Muscle of leg (tissue), 11 donors: ENCODE results near the gene PPP4R1. TPM values are rescaled to one million over a fixed set of nuclear protein-coding genes. Genes with fewer than 3 reads are reported as not detected.

Experiments
- DNase-seq: peaks from one replicate; pipeline ENCODE4 v3.0.0; 2013
- H3K27ac ChIP-seq: one replicate; pipeline ENCODE4 v1.5.1; 2013; ENCODE audit warnings: mild to moderate bottlenecking, low read length, control low read depth
- H3K27me3 ChIP-seq: one replicate; pipeline ENCODE4 v1.6.1; 2013; ENCODE audit warnings: low read length; ENCODE audit not compliant: control insufficient read depth, insufficient read depth
- H3K36me3 ChIP-seq: one replicate; pipeline ENCODE4 v1.6.1; 2013; ENCODE audit warnings: low read length; ENCODE audit not compliant: control insufficient read depth, insufficient read depth
- H3K4me1 ChIP-seq: one replicate; pipeline ENCODE4 v1.6.1; 2013; ENCODE audit warnings: low read length; ENCODE audit not compliant: control insufficient read depth, insufficient read depth
- H3K4me3 ChIP-seq: one replicate; pipeline ENCODE4 v1.5.1; 2013; ENCODE audit warnings: low read length, control low read depth
- H3K9me3 ChIP-seq: replicated peaks from 2 replicates; pipeline ENCODE4 v1.6.1; 2013; ENCODE audit warnings: low read depth, low read length; ENCODE audit not compliant: control insufficient read depth
- WGBS: methylation state at CpG from one replicate; pipeline ENCODE4 v1.1.5; 2013; ENCODE audit warnings: missing lambda C conversion rate; ENCODE audit not compliant: insufficient coverage; 5-methylcytosine and 5-hydroxymethylcytosine counted together
- polyA plus RNA-seq, 8 donors: library from polyadenylated mRNA; unstranded; fragments of 120-200 nt; gene quantifications; one replicate each; pipeline versions ENCODE4 v1.2.1 to v1.2.3, GENCODE V29; 2013; ENCODE audit warnings: inconsistent platforms in 1 of 8, low replicate concordance in 1 of 8; ENCODE audit not compliant: insufficient read length in 8 of 8, insufficient read depth in 1 of 8
- total RNA-seq: library from RNA; stranded (reverse); fragments of 120-200 nt; gene quantifications from one replicate; pipeline ENCODE4 v1.2.4, GENCODE V29; 2013

Gene PPP4R1
- total and polyA plus RNA-seq, 9 donors = 53.1 to 80.7 (median 55.6) TPM

DNA sequence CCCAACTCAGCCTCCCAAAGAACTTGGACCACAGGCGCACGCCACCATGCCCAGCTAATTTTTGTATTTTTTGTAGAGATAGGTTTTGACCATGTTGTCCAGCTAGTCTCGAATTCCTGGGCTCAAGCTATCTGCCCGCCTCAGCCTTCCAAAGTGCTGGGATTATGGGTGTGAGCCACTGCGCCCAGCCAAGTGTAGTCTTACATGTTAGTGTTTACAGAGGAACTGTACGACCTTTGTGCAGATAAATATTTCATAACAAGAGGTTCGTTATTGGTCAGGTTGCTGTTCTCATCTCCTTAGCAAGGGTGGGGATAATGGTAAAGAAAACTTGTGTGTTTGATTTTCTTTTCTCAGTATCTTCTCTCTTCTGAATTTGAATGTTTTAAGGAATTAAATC, 92.6 kb downstream of the PPP4R1 start:
- Histone ChIP-seq H3K4me3 (no peak overlapping the region), H3K27me3 (no peaks in the 10 kb centered on the region), H3K27ac (no peak overlapping the region), H3K4me1 (no peaks in the 10 kb centered on the region), H3K36me3 (peaks cover 31% of the 10 kb centered on the region), H3K9me3 (no peaks in the 10 kb centered on the region)
- WGBS = 100% methylated on average over 2 of the region's 7 CpGs
- DNase-seq = no peak

GRCh38 chr18:9520666-9521065, 93.7 kb downstream of the PPP4R1 start:
- WGBS = no CpG with 5 or more reads among the region's 3 CpGs
- Histone ChIP-seq H3K27ac (no peak overlapping the region), H3K4me1 (no peaks in the 10 kb centered on the region), H3K9me3 (no peaks in the 10 kb centered on the region), H3K4me3 (no peak overlapping the region), H3K27me3 (no peaks in the 10 kb centered on the region), H3K36me3 (peaks cover 22% of the 10 kb centered on the region)
- peak; percentile 57 for DNase-seq

DNA sequence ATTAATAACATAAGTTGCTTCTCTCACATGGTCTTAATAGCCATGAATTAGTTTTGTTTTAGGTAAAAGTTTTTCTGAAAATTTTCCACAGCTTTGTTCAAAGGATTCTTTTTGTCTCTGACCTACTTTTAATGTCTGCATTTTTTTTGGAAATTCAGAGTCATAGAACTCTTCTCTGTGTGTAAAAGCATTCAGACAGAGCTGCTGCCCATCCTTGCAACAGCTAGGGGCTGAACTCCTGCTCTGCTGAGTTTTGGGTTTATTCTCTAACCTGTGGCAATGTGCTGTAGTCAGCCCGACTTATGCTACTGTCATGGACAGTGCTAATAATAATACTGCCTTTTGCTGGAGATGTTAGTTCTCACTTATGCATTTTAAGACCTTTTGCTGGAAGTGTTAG, 95.0 kb downstream of the PPP4R1 start:
- no peaks in the 10 kb centered on the region for H3K27me3 ChIP-seq
- no peak overlapping the region for H3K4me3 ChIP-seq
- DNase-seq = peak; percentile 75
- WGBS = no CpG with 5 or more reads among the region's 1 CpG
- H3K4me1 ChIP-seq = no peaks in the 10 kb centered on the region
- no peaks in the 10 kb centered on the region for H3K9me3 ChIP-seq
- peaks cover 16% of the 10 kb centered on the region for H3K36me3 ChIP-seq
- H3K27ac ChIP-seq = no peak overlapping the region

DNA sequence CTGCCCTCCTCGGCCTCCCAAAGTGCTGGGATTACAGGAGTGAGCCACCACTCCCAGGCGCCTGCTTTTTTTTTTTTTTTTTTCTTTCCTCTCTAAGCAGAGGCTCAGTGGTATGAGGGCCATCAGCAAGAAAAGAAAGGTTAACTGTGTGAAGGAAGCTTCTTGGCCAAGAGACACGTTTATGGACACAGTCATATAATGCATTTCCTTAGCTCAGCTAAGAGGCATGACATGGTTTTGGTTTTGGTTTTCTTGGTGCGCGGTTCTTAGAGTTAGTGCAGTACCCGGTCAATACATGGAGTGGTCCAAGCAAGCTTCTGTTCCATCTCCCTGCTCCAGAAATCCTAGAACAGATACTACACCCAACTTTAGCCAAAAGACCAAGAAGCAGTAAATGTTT, 96.5 kb downstream of the PPP4R1 start:
- no CpG with 5 or more reads among the region's 6 CpGs for WGBS
- Histone ChIP-seq H3K4me3 (no peak overlapping the region), H3K27ac (no peak overlapping the region), H3K9me3 (no peaks in the 10 kb centered on the region), H3K27me3 (no peaks in the 10 kb centered on the region), H3K36me3 (peaks cover 25% of the 10 kb centered on the region), H3K4me1 (no peaks in the 10 kb centered on the region)
- no peak for DNase-seq

- WGBS = no CpG with 5 or more reads among the region's 4 CpGs
- H3K27me3 ChIP-seq = no peaks in the 10 kb centered on the region
- H3K9me3 ChIP-seq = no peaks in the 10 kb centered on the region
- DNase-seq = peak; percentile 64
- peaks cover 19% of the 10 kb centered on the region for H3K36me3 ChIP-seq
- H3K4me1 ChIP-seq = no peaks in the 10 kb centered on the region
- H3K4me3 ChIP-seq = no peak overlapping the region
- H3K27ac ChIP-seq = no peak overlapping the region
Observed at GRCh38 chr18:9516437-9517064, 97.8 kb downstream of the PPP4R1 start.

DNA sequence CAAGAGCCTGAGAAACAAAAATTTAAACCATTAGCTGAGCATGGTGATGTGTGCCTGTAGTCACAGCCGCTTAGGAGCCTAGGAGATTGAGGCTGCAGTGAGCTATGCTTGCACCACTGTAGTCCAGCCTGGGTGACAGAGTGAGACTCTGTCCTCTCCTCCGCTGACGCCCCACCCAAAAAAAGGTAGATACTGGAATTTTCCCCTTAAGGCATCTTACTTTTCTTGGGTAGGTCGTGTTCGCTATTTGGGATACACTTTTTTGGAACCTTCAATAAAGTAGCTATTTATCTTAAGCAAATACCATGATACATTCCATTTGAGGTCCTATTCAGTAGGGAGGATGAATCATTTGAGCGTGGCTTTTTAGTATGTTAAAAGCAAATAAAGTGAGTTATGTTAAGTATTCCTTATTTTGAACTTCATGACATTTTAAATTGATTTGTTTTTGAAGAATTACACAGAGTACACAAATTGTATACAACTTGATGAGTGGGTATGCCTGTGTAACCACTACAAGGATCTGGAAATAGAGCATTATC, 100.3 kb downstream of the PPP4R1 start:
- 100% methylated on average over 2 of the region's 6 CpGs for WGBS
- Histone ChIP-seq H3K4me1 (no peaks in the 10 kb centered on the region), H3K27ac (no peak overlapping the region), H3K4me3 (no peak overlapping the region), H3K9me3 (no peaks in the 10 kb centered on the region), H3K36me3 (peaks cover 19% of the 10 kb centered on the region), H3K27me3 (no peaks in the 10 kb centered on the region)
- DNase-seq = no peak

DNA sequence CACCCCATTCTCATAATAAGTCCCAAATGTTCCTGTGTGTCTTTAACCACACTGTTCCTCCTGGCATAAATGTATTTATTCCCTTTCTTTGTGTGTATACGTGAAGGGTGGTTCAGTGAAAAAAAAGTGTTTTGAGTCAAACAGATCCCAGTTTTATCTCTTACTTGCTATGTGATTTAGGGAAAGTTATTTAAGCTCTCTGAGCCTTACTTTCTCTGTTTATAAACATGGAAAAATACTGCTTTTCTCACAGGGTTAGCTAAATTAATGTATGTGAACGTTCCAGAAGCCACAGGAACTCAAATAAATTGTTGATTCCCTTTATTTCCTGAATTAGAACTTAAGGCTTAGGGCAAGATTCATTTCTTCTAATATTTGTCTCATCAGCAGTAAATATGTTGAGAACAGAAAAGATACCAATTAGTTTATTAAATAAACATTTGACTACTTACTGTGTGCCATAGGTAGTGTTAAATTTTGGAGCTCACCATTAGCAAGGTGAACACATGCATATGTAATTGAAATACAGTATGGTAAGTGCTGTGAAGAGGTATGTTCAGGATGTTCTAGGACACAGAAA, 105.8 kb downstream of the PPP4R1 start:
- no peaks in the 10 kb centered on the region for H3K9me3 ChIP-seq
- no peaks in the 10 kb centered on the region for H3K27me3 ChIP-seq
- H3K27ac ChIP-seq = no peak overlapping the region
- no peaks in the 10 kb centered on the region for H3K4me1 ChIP-seq
- no peak overlapping the region for H3K4me3 ChIP-seq
- DNase-seq = no peak
- WGBS = no CpG with 5 or more reads among the region's 2 CpGs
- H3K36me3 ChIP-seq = peaks cover 6% of the 10 kb centered on the region

DNA sequence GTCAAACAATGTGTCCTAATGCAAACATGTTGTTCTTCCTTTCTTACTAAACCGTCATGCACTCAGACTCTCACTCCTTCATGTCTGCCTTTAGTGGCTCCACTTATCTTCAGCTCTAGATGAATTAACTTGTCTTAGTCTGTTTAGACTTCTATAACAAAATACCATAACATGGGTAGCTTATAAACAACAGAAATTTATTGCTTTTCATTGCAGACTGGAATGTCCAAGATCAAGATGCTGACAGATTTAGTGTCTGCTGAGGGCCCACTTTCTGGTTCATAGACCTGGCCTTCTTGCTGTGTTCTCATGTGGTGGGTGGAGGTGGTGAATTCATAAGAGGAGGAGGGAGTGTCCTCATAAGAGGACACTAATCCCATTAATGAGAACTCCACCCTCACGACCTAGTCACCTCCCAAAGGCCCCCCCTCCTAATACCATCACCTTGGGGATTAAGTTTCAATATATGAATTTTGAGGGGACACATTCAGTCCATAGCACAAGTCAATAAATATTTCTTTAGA, 106.7 kb downstream of the PPP4R1 start:
- no peaks in the 10 kb centered on the region for H3K27me3 ChIP-seq
- no peaks in the 10 kb centered on the region for H3K4me1 ChIP-seq
- no peaks in the 10 kb centered on the region for H3K36me3 ChIP-seq
- no peak overlapping the region for H3K27ac ChIP-seq
- WGBS = 100% methylated on average over 1 of the region's 2 CpGs
- no peak for DNase-seq
- no peaks in the 10 kb centered on the region for H3K9me3 ChIP-seq
- no peak overlapping the region for H3K4me3 ChIP-seq

- no peaks in the 10 kb centered on the region for H3K27me3 ChIP-seq
- H3K36me3 ChIP-seq = peaks cover 5% of the 10 kb centered on the region
- H3K4me3 ChIP-seq = no peak overlapping the region
- DNase-seq = no peak
- H3K9me3 ChIP-seq = peaks cover 5% of the 10 kb centered on the region
- no peak overlapping the region for H3K27ac ChIP-seq
- no peaks in the 10 kb centered on the region for H3K4me1 ChIP-seq
- WGBS = 61% methylated on average over 2 of the region's 4 CpGs
Observed at GRCh38 chr18:9506046-9506792, 108.1 kb downstream of the PPP4R1 start.
